Lower leg skin (tissue), 3 donors: ENCODE measurements around the gene DNAH8.

Source experiments
- CTCF ChIP-seq, 3 donors: fragments of 450-650 bp; IDR thresholded peaks; one replicate each; pipeline ENCODE4 v1.5.1; 2016; ENCODE audit warnings: antibody characterized with exemption in 3 of 3, mild to moderate bottlenecking in 3 of 3, moderate library complexity in 2 of 3
- POLR2A ChIP-seq, 2 donors: fragments of 450-650 bp; IDR thresholded peaks; one replicate each; pipeline ENCODE4 v1.6.1; 2016 to 2017; ENCODE audit warnings: antibody characterized with exemption in 2 of 2, mild to moderate bottlenecking in 1 of 2, moderate library complexity in 1 of 2

DNA sequence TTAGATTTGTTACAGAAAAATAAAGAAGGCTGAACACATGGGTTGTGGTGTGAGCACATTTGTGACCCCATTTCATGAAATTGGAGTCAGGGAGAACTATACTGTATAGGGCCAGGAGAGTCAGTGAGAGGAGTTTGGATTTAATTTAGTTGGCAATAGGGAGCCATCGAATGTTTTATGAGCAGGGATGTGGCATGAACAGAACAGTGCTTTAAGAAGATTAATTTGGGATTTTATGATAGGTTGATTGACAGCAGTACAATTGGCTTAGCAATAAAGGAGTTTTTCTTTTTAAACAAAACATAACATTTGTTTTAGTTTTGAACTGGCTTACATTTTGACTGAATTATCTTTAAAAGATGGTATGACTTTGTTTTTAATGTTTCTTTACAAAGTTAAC, 227.9 kb downstream of the DNAH8 start:
- TF ChIP-seq CTCF (IDR thresholded peaks at IDR 0.05) (no peak), POLR2A (IDR thresholded peaks at IDR 0.05) (no peak)
